Endometrial microvascular endothelial cells (primary cell): ENCODE measurements around the gene ESPN. TPM values are rescaled to one million over a fixed set of nuclear protein-coding genes. Genes with fewer than 3 reads are reported as not detected.
"Not testable (repeated sequence)": the region's sequence is repeated elsewhere in the genome, so short reads cannot be mapped to it uniquely, and the experiment has no call there.

Source experiments
- in situ Hi-C: cut with HindIII; loops from 2 replicates; pipeline ENCODE4 v1.10.0; 2017; ENCODE audit warnings: low sequenced_read_pairs, low pct_unique_long_range_greater_than_20kb; ENCODE audit errors: inconsistent ontology term
- total RNA-seq: library from RNA; depleted of rRNA; stranded (reverse); fragments of >200 nt; gene quantifications from one replicate; pipeline ENCODE4 v1.2.3, GENCODE V29; 2015; ENCODE audit errors: inconsistent ontology term

The ESPN gene
- total RNA-seq, 1 donor from 2014 or later, result 0.46 TPM

DNA sequence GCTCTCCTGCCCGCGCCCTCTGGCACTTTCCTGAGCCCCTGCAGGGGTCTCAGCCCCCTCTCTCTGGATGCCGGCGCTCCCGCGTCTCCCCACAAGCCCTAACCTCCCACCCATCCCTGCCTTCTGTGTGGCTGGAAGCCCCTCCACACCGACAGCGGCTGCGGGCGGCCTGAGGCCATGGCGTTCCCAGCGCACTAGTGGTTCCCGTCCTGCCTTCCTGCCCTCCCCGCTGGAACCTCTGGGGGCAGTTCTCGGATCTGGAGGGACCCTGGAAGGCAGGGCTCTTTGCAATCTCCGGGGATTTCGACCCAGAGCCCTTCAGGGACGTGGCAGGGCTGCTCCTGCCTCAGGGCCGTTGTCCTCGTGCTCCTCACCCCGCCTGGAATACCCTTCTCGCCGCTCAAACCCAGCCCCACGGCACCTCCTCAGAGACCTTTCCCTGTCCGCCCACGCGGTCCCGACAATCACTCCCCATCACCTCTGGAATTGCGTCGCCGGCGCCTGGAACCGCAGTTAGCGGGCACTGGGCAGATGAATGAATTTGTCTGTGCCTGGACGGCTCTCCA, 493 bp upstream of the ESPN start:
- in situ Hi-C loops, result no loop called here

DNA sequence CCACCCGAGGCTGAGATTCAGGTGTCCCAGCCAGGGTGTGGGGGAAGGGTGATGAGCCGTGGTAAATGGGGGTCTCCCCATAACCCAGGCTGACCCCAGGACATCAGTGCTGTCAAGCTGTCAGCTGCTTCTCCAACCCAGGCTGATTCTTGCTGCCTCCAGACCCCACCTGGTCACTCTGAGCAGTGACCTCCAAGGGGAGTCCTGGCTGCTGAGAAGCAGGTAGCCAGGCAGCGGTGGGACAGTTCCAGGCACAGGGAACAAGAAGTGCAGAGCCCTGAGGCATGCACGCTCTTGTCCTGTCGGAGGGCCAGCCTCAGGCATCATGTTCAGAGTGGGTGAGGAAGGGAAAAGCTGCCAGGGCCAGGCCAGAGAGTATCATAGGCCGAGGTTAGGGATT, 1.1 kb downstream of the ESPN start:
- in situ Hi-C loops, result no loop called here

DNA sequence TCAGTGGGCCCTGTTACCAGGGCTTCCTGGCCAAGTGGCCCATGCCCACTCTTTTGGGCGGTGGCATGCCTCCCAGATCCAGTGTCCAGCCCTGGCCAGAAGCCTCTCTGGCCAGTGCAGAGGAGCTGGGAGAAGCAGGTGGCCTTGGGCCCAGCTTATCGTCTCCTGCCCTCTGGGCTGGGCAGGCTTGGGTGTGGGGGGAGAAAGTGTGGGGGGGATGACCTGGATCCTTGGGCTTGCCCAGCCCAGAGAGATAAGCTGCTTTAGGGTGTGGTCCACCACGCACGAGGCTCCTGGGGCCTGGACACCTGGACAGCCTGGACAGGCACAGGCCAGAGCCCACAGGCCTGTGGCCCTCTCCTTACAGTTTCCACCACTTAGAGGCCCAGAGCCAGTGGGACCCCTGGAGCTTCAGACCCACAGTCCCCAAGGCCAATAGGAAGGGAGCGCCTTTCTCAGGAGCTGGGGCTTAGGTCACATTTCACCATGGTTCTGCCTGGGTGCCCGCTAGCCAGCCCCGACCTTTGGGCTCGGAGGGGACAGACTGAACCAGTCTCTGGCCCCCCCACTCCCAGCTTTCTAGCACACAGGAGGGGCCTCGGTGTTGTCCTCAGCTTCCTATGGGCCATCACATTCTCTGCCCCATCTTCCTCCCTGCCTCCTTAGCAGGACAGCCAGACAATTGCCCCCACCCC, 1.8 kb downstream of the ESPN start:
- in situ Hi-C loops, result no loop called here

DNA sequence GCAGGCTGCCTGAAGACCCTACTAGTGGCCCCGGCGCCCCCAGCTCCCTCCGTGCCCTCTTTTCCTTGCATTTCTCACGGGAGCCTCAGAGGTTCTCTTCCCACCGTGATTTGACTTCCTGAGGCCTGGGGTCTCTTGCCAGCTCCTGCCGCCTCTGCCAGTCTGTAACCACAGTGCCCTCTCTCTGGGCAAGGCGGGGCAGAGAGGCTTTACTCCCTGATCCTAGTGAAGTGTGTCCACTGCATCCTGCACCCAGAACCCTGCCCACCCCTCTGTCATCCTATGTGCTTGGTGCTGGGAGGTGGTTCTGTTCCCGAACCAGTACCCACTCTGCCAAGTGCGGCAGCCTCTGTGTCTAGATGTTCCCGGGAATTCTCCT, 2.4 kb downstream of the ESPN start:
- in situ Hi-C loops, result no loop called here

DNA sequence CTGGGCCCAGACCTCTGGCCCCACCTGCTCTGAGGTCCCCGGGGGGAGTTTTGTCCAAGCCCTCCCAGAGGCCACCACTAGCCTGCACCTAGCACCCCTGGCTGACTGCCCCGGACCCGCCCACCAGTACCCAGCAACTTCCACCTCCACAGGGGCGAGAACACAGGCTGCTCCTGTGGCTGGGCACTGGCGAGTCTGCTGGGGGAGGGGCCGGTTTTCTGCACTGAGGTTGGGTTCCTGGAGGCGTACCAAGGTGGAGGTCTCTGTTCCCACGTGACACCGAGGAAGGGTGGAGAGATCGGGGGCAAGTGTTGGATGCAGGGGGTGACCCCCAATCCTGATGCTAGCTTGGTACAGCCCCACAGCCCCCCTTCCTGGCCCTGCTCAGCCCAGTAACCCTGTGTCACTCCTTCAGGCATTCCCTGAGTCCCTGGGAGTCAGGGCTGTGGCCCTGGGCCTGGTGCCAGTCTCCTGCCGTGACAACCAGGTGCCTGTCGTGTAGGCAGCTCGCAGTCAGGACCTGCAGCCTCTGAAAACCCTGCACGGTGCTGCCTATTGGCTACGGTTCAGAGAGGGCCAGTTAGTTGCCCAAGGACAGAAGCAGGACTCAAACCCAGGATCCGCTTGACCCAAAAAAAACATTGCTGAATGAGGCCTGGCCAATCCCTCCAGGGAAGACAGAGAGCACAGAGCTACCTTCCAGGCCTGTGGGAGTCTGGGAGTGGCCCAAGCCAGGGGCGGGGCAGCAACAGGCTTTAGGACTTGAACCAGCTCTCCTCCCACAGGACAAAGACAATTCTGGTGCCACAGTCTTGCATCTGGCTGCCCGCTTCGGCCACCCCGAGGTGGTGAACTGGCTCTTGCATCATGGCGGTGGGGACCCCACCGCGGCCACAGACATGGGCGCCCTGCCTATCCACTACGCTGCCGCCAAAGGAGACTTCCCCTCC, 3.1 kb downstream of the ESPN start:
- in situ Hi-C loops, result no loop called here

DNA sequence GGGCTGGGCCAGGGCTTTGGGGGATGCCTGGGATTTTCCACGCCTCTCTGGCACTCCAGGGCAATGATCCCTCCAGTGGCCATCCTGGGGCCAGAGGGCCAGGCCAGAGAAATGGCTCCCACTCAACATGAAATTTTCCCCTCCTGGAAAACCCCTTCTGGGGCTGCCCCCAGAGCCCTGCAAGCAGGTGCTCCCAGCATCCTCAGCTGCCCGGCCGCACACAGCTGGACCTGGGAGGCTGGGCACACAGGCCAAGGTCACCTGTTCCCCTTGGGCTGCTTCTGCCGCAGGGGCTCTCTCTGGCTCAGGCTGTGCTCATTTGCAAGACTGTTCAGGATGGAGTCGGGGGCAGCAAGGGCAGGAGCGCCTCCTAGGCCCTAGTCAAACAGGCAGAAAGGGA, 3.9 kb downstream of the ESPN start:
- in situ Hi-C loops, result not testable (repeated sequence)

DNA sequence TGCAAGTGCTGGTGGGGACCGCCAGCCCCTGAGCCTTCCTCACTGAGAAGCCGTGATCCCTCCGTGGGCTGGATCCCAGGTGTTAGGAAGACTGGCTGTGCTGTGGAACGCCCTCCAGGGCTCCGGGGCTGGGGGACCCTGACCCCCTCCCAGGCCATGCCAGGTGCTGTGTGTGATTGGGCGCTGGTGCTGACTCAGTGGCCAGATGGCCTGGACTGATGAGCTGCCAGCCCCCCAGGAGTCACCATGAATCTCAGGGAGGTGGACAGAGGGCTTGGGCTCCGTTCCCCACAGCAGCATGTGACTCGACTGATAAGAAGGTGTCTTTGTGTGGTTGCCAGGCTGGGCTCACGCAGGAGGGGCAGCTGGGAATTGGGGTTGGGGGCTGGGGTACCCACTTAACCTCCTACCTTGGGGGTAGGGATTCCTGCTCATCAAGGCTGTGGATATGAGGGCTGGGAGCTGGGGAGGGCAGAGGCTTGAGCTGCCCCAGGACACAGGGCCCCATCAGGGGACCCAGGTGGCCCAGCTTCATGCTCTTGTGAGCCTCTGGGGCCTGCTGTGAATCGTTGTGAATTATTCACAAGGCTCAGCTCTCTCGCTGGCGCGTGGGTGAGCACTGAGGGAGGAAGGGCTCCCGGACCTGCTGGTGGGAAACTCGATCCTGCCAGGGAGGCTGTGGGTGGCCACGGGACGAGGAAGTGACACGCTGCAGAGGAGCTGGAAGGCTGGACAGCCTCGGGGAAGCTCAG, 5.3 kb downstream of the ESPN start:
- in situ Hi-C loops, result not testable (repeated sequence)

DNA sequence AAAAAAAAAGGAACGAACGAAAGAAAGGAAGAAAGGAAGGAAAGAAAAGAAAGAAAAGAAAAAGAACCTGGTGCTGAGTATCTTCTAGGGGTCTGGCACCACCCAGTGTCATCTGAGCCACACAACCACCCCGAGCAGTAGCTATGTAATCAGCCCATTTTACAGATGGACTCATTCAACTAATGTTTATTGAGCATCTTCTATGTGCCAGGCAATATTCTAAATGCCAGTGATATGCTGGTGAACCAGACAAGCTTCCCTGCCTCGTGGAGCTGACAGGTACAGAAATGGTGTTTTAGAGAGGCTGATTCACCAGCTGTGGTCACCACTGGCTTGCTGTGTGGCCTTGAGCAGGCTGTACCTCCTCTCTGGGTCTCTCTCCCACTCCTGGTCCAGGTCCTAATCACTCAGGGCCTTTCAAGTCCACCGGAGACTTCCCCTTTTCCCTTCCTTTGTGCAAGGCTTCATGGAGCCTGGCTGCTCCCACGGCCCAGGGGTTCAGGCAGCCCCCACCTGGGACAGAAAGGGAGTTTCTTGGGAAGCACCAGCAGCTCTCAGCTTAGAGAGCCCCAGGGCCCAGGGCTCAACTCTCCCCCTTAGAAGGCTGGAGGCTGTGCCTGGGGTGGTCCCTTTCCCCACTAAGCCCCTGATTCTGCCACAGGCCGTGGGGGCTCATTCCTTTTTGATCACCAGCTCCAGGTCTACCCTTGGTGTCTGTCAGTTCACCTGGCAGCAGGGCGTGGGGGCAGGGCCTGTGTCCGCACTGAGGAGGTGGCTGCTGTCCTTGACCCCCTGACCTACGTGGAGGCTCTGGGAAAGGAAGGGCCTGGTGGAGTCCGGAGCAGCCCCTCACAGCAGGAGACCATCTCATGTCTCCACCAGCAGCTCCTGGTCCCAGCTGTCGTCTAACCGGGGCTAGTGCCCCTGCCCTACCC, 7.3 kb downstream of the ESPN start:
- in situ Hi-C loops, result not testable (repeated sequence)

DNA sequence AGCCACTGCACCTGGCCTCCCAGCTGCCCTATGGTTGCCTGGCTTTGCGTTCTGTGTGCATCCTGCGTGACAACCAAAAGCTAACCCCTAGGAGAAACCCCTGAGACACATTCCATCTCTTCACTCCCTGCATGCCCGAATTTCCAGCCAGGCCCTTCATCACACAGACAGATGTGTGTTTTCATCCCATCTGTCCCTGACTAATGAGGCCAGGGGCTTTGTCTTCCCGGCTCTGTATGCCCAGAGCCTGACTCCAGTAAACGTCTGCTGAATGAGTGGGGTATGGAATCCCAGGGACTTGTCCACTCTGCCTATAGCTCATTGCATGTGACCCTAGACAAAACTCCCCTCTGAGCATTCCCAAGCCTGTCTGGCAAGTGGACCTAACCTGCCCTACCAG, 9.6 kb downstream of the ESPN start:
- in situ Hi-C loops, result no loop called here

DNA sequence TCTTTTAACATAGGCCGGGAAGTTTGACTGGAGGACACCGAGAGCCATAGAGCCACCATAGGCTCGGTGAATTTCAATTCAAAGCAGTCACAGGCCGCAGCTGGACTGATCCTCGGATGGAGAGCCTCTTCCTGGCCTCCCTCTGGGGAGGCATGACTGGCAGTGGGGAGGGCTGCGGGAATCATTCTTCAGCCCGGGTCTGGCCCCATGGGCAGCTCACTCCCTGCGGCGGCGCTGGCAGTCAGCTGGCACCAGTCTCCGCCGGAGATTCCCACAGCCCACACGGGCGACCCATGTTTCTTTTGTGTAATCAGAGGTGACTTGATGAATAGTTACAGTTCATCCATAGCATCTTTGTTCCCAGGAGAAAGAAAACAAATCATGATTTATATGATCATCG, 10.6 kb downstream of the ESPN start:
- in situ Hi-C loops, result no loop called here

DNA sequence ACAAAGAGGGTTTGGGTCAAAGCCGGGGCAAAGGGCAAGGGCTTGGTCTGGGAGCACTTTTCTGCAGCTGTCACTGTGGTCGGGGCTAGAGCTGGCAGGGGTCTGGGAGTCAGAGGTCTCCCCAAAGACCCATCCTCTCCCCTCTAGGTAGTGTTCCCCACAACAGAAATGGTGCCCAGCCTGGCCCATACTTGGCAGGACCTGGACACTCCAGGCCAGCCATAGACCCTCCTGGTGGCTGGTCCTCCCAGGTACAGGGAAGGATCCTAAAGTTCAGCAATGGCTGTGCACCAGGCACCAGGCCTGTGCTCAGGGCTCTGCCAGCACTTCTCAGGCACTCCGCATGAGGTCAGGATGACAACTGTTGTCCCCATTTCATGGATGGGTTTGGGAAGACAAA, 11.0 kb downstream of the ESPN start:
- in situ Hi-C loops, result no loop called here

DNA sequence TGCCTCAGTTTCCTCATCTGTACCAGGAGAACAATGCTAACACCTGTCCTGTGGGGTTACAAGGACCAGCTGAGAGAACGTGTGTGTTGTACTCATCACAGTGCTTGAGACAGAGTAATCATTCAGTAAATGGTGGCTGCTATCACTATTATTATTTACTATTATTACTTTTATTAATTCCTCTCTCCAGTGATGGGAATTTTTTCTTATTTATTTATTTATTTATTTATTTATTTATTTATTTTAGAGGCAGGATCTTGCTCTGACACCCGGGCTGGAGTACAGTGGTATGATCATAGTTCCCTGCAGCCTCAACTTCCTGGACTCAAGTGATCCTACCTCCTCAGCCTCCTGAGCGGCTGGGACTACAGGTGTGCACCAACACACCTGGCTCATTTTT, 11.7 kb downstream of the ESPN start:
- in situ Hi-C loops, result not testable (repeated sequence)

DNA sequence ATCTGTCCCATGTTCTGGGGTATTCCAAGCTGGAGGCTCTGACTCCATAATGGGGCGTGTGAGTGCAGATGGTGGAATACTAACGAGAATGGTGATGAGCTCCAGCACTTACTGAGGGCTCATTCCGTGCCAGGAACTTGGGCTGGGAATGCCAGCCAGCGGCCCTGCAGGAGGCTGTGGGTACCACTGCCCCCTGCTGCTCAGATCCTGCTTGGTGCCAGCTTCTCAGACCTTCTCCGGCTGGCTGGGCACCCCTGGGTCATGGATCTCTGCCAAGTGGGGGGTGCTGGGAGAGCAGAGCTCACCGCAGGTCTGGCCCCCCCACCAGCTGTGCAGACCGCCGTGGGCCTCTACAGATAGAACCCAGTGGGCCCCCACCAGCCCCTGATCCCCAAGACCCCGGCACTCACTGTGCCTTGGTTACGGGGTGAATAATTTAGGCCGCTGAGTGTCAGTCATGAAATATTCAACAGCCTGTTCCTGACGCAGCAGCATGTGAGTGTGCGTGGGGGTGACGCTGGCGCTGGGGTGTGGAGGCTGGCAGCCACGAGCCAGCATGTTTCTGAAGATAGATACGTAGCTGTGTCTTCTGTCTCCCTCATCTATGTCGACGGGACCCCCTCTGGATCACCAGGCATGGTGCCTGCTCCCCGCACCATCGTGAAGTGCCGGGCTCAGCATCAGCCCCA, 12.6 kb downstream of the ESPN start:
- in situ Hi-C loops, result not testable (repeated sequence)

DNA sequence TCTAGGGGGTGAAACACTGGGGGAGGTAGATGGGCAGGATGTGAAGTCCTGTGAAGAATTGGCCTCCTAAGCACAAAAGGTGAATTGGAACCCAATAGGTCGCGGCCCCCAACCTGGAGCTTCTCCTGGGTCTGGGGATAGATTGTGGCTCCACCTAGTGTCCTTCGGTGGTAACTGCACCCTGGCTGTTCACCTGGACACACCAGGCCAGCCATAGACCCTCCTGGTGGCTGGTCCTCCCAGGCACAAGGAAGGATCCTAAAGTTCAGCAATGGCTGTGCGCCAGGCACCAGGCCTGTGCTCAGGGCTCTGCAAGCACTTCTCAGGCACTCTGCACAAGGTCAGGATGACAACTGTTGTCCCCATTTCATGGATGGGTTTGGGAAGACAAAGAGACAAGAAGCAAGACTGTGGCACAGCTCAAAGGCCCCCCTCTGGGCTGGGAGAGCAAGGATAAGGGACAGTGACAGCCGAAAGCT, 13.5 kb downstream of the ESPN start:
- in situ Hi-C loops, result no loop called here

DNA sequence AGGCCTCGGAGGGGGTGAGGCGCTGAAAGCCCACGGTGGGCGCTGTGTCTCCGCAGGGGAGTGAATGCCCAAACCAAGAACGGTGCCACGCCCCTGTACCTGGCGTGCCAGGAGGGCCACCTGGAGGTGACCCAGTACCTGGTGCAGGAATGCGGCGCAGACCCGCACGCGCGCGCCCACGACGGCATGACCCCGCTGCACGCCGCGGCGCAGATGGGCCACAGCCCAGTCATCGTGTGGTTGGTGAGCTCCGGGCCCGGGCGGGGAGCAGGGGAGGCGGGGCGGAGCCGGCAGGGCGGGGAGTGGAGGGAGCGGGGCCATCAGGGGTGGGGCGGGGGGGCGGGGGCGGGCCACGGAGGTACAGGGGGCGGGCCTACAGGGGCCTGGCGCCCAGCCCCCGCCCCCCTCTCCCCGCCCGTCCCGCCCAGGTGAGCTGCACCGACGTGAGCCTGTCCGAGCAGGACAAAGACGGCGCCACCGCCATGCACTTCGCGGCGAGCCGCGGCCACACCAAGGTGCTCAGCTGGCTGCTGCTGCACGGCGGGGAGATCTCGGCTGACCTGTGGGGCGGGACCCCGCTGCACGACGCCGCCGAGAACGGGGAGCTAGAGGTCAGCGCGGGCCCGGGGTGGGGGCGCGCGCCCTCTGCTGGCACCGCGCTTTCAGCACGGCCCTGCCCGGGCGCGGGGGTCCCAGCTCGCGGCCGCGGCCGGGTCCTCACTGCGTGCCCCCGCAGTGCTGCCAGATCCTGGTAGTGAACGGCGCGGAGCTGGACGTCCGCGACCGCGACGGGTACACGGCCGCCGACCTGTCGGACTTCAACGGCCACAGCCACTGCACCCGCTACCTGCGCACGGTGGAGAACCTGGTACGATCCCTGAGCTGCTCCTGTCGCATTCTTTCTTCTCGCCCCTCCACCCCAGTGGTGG, 15.9 kb downstream of the ESPN start:
- in situ Hi-C loops, result no loop called here

DNA sequence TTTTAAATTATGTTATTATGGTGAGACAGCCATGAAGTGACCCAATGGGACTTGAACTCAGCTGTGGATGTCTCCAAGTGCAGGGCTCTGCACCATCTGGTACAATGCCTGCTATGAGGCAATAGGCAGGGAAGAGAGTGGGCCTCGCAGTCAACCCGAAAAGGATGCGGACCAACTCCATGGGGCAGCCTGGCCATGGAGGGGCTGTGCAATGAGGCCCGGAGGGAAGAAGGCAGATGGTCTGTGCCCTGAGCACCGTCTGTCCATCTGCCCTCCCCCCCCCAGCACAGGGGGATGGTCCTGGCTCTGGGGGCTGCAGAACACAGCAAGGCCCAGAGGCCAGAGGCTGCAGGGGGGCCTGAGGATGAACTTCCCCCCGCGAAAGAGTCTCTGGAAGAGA, 17.0 kb downstream of the ESPN start:
- in situ Hi-C loops, result no loop called here
